ENCODE results near the gene CTSL. TPM values are rescaled to one million over a fixed set of nuclear protein-coding genes. Genes with fewer than 3 reads are reported as not detected.

Gene CTSL
- total and polyA plus RNA-seq, 2 of the 13 experiments (the other 11 are each of a cell fraction or from before 2014, with no cell fraction given): 78.1 to 113 TPM

- no peak; the same call in none of the 2 replicates for TF ChIP-seq TIGD3 (CRISPR knock-in tag; IDR thresholded peaks at IDR 0.05; ENCODE audit: borderline replicate concordance)
- no peak for TF ChIP-seq ZNF740 (CRISPR knock-in tag; IDR thresholded peaks at IDR 0.05)
- TF ChIP-seq MAFG (CRISPR knock-in tag; IDR thresholded peaks at IDR 0.05): no peak
- peak; percentile 95; the same call in 1 of the 2 replicates for TF ChIP-seq ZNF550 (CRISPR knock-in tag; IDR thresholded peaks at IDR 0.05; ENCODE audit: borderline replicate concordance)
- peak; percentile 31; the same call in 1 of the 2 replicates for TF ChIP-seq ZNF451 (CRISPR knock-in tag; IDR thresholded peaks at IDR 0.05)
- TF ChIP-seq, protein P1, sequence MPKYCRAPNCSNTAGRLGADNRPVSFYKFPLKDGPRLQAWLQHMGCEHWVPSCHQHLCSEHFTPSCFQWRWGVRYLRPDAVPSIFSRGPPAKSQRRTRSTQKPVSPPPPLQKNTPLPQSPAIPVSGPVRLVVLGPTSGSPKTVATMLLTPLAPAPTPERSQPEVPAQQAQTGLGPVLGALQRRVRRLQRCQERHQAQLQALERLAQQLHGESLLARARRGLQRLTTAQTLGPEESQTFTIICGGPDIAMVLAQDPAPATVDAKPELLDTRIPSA (CRISPR knock-in tag; IDR thresholded peaks at IDR 0.05; ENCODE audit: borderline replicate concordance): peak; percentile 89
- TF ChIP-seq ZNF3 (CRISPR knock-in tag; IDR thresholded peaks at IDR 0.05): no peak
- no peak for TF ChIP-seq MYNN (CRISPR knock-in tag; IDR thresholded peaks at IDR 0.05; ENCODE audit: low read depth)
- TF ChIP-seq ZNF431 (CRISPR knock-in tag; IDR thresholded peaks at IDR 0.05; ENCODE audit: borderline replicate concordance, low read depth): no peak
- TF ChIP-seq CTCF (CRISPR knock-in tag; IDR thresholded peaks at IDR 0.05): peak; percentile 78
- no peak; the same call in 2 of the 3 replicates for TF ChIP-seq MXI1 (IDR thresholded peaks at IDR 0.05; ENCODE audit: borderline replicate concordance, low read depth, low read length)
- peak; percentile 88 for TF ChIP-seq KDM5B (CRISPR knock-in tag; IDR thresholded peaks at IDR 0.05; ENCODE audit: borderline replicate concordance)
- peak; percentile 86; the same call in 1 of the 2 replicates for TF ChIP-seq ZNF44 (CRISPR knock-in tag; IDR thresholded peaks at IDR 0.05)
- TF ChIP-seq ZNF333 (CRISPR knock-in tag; IDR thresholded peaks at IDR 0.05; ENCODE audit: borderline replicate concordance): no peak; the same call in 1 of the 2 replicates
- TF ChIP-seq, protein P2, sequence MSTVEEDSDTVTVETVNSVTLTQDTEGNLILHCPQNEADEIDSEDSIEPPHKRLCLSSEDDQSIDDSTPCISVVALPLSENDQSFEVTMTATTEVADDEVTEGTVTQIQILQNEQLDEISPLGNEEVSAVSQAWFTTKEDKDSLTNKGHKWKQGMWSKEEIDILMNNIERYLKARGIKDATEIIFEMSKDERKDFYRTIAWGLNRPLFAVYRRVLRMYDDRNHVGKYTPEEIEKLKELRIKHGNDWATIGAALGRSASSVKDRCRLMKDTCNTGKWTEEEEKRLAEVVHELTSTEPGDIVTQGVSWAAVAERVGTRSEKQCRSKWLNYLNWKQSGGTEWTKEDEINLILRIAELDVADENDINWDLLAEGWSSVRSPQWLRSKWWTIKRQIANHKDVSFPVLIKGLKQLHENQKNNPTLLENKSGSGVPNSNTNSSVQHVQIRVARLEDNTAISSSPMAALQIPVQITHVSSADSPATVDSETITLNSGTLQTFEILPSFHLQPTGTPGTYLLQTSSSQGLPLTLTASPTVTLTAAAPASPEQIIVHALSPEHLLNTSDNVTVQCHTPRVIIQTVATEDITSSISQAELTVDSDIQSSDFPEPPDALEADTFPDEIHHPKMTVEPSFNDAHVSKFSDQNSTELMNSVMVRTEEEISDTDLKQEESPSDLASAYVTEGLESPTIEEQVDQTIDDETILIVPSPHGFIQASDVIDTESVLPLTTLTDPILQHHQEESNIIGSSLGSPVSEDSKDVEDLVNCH (CRISPR knock-in tag; IDR thresholded peaks at IDR 0.05): no peak
- peak; percentile 76 for TF ChIP-seq ZSCAN20 (CRISPR knock-in tag; IDR thresholded peaks at IDR 0.05; ENCODE audit: borderline replicate concordance)
- TF ChIP-seq ZNF512 (CRISPR knock-in tag; IDR thresholded peaks at IDR 0.05): peak; percentile 89; the same call in 1 of the 2 replicates
- TF ChIP-seq ZNF530 (CRISPR knock-in tag; IDR thresholded peaks at IDR 0.05; ENCODE audit: low read depth): no peak
- TF ChIP-seq ZNF780A (CRISPR knock-in tag; IDR thresholded peaks at IDR 0.05): peak; percentile 47; the same call in 1 of the 2 replicates
- no peak for TF ChIP-seq KDM5A (IDR thresholded peaks at IDR 0.05; ENCODE audit: borderline replicate concordance, low read length)
Observed at GRCh38 chr9:87725900-87726709, at the start of gene CTSL (continued).
